GM12872 (cell line): ENCODE measurements around the gene TACR1.

Experiments
- TF ChIP-seq, protein P1 (sequence below): IDR thresholded peaks from 3 replicates; pipeline ENCODE4 v1.5.1; 2011; ENCODE audit warnings: low read depth, mild to moderate bottlenecking, low read length, moderate library complexity; ENCODE audit not compliant: insufficient read depth

TACR1 gene

DNA sequence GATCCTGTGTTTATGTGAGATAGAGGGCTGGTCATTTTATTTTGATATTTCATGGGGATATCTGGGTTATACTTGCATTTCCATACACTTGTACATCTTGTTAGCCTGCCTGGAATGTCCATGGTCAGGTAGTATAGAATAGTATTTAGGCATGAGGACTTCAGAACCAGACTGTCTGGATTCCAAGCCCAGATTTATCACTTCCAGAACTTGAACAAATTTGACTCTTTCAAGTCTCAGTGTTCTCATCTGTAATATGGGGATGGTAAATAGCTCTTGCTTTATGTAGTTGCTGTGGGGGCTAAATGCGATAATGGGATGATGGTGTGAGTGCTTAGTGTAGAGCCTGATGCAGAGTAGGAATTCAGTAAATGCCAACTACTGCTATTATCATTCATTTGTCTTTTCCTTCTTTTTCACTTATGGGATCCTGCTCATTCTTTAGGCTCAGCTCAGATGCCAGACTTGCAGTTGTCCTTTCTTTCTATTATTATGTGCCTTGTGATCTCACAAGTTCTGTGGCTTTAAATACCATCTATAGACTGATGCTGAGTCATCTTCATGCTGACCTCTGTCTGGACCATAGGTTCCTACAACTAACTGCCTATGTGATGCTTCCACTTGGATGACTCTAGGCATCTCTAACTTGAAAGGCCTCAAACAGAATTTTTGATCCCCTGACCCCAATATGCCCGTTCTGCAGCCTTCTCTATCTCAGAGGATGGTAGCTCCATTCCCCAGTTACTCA is 173.5 kb downstream of the TACR1 start:
- TF ChIP-seq, protein P1, sequence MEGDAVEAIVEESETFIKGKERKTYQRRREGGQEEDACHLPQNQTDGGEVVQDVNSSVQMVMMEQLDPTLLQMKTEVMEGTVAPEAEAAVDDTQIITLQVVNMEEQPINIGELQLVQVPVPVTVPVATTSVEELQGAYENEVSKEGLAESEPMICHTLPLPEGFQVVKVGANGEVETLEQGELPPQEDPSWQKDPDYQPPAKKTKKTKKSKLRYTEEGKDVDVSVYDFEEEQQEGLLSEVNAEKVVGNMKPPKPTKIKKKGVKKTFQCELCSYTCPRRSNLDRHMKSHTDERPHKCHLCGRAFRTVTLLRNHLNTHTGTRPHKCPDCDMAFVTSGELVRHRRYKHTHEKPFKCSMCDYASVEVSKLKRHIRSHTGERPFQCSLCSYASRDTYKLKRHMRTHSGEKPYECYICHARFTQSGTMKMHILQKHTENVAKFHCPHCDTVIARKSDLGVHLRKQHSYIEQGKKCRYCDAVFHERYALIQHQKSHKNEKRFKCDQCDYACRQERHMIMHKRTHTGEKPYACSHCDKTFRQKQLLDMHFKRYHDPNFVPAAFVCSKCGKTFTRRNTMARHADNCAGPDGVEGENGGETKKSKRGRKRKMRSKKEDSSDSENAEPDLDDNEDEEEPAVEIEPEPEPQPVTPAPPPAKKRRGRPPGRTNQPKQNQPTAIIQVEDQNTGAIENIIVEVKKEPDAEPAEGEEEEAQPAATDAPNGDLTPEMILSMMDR, result no peak

GRCh38 chr2:75025216-75025615 is 174.1 kb downstream of the TACR1 start:
- TF ChIP-seq, protein P1, result no peak

DNA sequence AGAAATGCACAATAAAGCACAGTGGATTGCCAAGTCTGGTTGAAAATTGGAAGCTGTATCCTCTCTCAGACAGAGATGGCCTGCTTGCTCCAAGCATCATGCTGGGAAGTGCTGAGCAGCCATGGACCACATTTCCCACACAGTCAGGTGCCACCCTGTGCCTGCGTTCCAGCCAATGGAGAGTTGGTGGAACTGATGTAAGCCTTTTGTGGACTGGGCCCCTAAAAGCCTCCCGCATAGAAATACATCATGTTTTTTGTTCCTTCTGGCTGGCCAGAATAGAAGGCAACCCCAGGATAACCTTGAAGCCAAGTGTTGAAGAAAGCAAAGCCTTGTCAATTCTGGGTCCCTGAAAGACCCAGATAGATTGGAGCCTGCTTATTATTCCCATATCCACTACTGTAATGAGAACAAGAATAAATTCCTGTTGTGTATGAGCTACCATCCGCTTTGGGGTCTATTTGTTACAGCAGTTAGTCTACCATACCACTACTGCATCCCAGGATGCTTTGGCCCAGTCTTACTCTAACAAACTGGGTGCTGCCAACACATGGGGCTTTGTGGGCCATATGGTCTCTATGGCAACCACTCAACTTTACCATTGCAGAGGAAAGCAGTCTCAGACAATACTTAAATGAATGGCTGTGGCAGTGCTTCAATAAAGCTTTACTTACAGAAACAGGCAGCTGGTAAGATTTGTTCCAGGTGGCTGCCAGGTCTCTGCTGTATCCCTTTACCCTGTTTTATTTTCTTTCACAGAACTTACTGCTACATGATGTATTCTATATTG is 175.5 kb downstream of the TACR1 start:
- TF ChIP-seq, protein P1, result no peak

GRCh38 chr2:75022516-75022915 is 176.8 kb downstream of the TACR1 start:
- TF ChIP-seq, protein P1, result no peak

GRCh38 chr2:75021672-75022071 is 177.6 kb downstream of the TACR1 start:
- TF ChIP-seq, protein P1, result no peak

GRCh38 chr2:75020476-75020875 is 178.8 kb downstream of the TACR1 start:
- TF ChIP-seq, protein P1, result no peak

DNA sequence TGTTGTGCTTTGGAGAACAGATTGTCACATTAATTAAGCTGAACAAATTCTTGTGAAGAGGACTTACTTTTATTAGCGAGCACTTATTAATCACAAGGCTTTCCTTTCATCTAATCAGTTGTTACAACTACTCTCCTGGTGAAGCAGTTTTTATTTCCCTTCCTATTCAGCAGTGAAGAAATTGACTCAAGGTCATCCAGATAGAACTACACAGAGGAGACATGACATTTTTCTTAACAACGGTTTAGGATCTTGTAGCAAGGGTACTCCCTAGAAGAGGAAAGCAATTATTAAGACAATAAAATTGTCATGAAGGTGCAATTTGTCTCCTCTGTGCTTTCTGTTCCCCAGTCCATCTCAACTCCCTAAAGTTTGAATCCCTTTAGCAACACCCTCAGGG is 179.5 kb downstream of the TACR1 start:
- TF ChIP-seq, protein P1, result no peak
